ENCODE results near the gene KLHL22. TPM values are rescaled to one million over a fixed set of nuclear protein-coding genes. Genes with fewer than 3 reads are reported as not detected.
A peak's percentile ranks its signal among the peaks of the same experiment; 100 is the strongest.

Gene KLHL22
- total RNA-seq, 1 donor from 2014 or later = 14.3 TPM

DNA sequence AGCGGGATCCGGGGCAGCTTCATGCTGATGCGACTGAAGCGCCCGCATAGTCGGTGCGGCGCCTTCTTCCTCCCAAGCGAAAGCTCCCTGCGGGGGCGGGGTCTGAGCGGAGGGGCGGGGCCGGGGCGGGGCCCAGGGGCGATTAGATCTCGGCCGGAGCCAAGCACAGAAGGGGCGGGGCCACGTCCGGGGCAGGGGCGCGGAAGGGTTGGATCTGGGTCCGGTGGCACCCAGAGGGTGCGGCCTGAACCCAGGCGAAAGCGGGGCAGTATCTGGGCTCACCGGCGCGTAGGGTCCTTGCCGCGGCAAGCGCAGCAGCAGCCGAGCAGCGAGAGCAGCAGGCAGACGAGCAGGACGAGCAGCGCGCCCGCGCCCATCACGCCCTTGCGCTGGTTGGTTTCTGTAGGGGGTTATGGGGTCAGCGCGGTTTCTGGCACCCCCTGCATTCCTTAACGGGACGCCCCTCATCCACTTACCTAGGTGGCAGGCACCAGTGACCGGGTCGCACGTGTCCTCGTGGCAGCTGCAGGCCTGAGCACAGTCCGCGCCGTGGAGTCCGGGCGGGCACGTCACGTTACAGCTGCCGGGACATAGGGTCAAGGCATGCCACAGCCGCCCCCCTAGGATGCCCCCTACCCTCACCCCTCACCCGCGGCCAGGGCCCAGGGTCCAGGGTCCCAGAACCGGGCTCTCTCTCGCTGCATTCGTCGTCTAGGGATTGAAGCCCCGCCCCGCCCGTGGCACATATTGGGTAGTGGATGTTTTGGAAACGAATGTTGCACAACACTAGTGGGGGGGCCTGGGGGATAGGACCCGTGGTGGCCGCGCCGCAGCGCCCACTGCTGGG, 66.1 kb downstream of the KLHL22 start:
- peak overlapping the region; percentile 64 for H3K4me2 ChIP-seq
- H3K4me3 ChIP-seq = peak overlapping the region; percentile 11
- H3K9ac ChIP-seq = no peak overlapping the region
- H3K79me2 ChIP-seq (ENCODE audit: low read depth) = no peaks in the 10 kb centered on the region
- no peaks in the 10 kb centered on the region for H3K9me3 ChIP-seq (ENCODE audit: low read depth)
- H4K20me1 ChIP-seq (ENCODE audit: low read depth) = peaks cover 63% of the 10 kb centered on the region
- Mint-ChIP-seq H3K9me3 (peaks cover 2% of the 10 kb centered on the region), H3K4me1 (peaks cover 11% of the 10 kb centered on the region), H3K27ac (no peak overlapping the region), H3K4me3 (peak overlapping the region; percentile 62), H3K27me3 (ENCODE audit: insufficient read depth, low read depth) (peaks cover 42% of the 10 kb centered on the region), H3K36me3 (peaks cover 8% of the 10 kb centered on the region)
- no peak for TF ChIP-seq EZH2phosphoT487 (IDR thresholded peaks at IDR 0.05)
- no peak for TF ChIP-seq EZH2 (IDR thresholded peaks at IDR 0.05)
- TF ChIP-seq, protein P1, sequence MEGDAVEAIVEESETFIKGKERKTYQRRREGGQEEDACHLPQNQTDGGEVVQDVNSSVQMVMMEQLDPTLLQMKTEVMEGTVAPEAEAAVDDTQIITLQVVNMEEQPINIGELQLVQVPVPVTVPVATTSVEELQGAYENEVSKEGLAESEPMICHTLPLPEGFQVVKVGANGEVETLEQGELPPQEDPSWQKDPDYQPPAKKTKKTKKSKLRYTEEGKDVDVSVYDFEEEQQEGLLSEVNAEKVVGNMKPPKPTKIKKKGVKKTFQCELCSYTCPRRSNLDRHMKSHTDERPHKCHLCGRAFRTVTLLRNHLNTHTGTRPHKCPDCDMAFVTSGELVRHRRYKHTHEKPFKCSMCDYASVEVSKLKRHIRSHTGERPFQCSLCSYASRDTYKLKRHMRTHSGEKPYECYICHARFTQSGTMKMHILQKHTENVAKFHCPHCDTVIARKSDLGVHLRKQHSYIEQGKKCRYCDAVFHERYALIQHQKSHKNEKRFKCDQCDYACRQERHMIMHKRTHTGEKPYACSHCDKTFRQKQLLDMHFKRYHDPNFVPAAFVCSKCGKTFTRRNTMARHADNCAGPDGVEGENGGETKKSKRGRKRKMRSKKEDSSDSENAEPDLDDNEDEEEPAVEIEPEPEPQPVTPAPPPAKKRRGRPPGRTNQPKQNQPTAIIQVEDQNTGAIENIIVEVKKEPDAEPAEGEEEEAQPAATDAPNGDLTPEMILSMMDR (IDR thresholded peaks at IDR 0.05) = no peak
- peaks cover 10% of the 10 kb centered on the region for H3F3A ChIP-seq (ENCODE audit: low read depth)
- H3K4me1 ChIP-seq = no peaks in the 10 kb centered on the region
- peak; percentile 87 for DNase-seq (ENCODE audit: low spot score)
- H3K27ac ChIP-seq = no peak overlapping the region
- H3K36me3 ChIP-seq = no peaks in the 10 kb centered on the region
- no peak overlapping the region for H2AFZ ChIP-seq (replicated peaks)
- H3K27me3 ChIP-seq = peaks cover 76% of the 10 kb centered on the region

DNA sequence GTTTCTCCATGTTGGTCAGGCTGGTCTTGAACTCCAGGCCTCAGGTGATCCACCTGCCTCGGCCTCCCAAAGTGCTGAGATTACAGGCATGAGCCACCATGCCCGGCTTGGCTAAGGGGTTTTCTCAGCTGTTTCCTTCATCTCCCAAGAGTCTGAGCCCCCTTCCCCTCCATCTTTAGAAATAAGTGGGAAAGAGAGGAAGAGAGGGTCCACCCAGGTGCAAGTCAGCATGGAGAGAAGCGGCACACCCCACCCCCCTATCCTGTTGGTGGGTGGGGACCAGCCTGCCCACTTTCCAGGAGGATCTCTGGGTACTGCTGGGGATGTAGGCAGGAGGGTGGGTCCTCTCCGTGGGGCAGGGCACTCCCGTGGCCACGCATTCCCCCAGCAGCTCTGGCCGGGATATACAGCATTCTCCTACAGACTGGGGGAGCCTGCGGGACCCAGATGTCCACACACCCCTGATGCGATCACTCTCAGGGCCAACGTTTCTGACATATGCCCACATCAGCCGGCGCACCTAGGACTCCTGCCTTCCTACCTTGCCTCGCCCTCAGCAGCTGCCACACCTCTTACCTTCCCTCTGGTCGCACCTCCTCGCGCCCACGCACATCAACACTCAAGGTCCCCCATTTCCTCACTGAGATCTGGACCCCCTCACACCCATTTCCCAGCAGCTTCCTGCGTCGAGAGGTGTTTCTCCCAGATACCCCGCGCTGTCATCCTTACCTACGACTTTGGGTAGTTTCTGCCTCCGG, 66.9 kb downstream of the KLHL22 start:
- no peak overlapping the region for H3K27ac ChIP-seq
- peaks cover 68% of the 10 kb centered on the region for H3K27me3 ChIP-seq
- Mint-ChIP-seq H3K9me3 (peaks cover 2% of the 10 kb centered on the region), H3K27me3 (ENCODE audit: insufficient read depth, low read depth) (peaks cover 38% of the 10 kb centered on the region), H3K27ac (no peak overlapping the region), H3K4me1 (peaks cover 15% of the 10 kb centered on the region), H3K4me3 (peak overlapping the region; percentile 53), H3K36me3 (peaks cover 8% of the 10 kb centered on the region)
- no peak overlapping the region for H3K9ac ChIP-seq
- DNase-seq (ENCODE audit: low spot score) = no peak
- no peak overlapping the region for H2AFZ ChIP-seq (replicated peaks)
- H4K20me1 ChIP-seq (ENCODE audit: low read depth) = peaks cover 55% of the 10 kb centered on the region
- H3K4me2 ChIP-seq = peak overlapping the region; percentile 64
- H3K9me3 ChIP-seq (ENCODE audit: low read depth) = no peaks in the 10 kb centered on the region
- H3F3A ChIP-seq (ENCODE audit: low read depth) = peaks cover 10% of the 10 kb centered on the region
- H3K4me3 ChIP-seq = peak overlapping the region; percentile 11
- H3K79me2 ChIP-seq (ENCODE audit: low read depth) = no peaks in the 10 kb centered on the region
- TF ChIP-seq EZH2 (IDR thresholded peaks at IDR 0.05) (peak; percentile 41), EZH2phosphoT487 (IDR thresholded peaks at IDR 0.05) (no peak)
- no peaks in the 10 kb centered on the region for H3K36me3 ChIP-seq
- no peaks in the 10 kb centered on the region for H3K4me1 ChIP-seq

DNA sequence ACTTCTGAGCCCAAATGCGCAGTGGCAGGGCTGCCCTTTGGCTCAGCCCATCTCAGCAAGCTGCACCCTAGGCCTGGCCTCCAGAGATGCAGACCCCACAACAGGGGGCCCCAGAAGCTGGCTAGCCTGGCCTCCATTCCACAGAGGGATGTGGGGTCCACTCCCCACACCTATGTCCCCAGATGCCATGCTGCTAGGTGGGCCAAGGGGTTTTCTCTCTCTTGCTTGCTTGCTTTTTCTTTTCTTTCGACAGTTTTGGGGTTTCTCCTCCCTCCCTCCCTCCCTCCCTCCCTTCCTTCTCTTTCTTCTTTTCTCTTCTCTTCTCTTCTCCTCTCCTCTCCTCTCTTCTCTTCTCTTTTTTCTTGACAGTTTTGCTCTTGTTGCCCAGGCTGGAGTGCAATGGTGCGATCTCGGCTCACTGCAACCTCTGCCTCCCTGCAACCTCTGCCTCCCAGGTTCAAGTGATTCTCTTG, 67.6 kb downstream of the KLHL22 start:
- H3K9me3 ChIP-seq (ENCODE audit: low read depth) = no peaks in the 10 kb centered on the region
- Mint-ChIP-seq H3K27ac (no peak overlapping the region), H3K9me3 (peaks cover 2% of the 10 kb centered on the region), H3K27me3 (ENCODE audit: insufficient read depth, low read depth) (peaks cover 38% of the 10 kb centered on the region), H3K4me1 (peaks cover 18% of the 10 kb centered on the region), H3K4me3 (no peak overlapping the region), H3K36me3 (peaks cover 8% of the 10 kb centered on the region)
- H3K4me2 ChIP-seq = no peak overlapping the region
- no peak overlapping the region for H2AFZ ChIP-seq (replicated peaks)
- H3K27ac ChIP-seq = no peak overlapping the region
- H3K36me3 ChIP-seq = no peaks in the 10 kb centered on the region
- H3K27me3 ChIP-seq = peaks cover 61% of the 10 kb centered on the region
- H3K79me2 ChIP-seq (ENCODE audit: low read depth) = no peaks in the 10 kb centered on the region
- H4K20me1 ChIP-seq (ENCODE audit: low read depth) = peaks cover 48% of the 10 kb centered on the region
- no peak overlapping the region for H3K9ac ChIP-seq
- no peak for DNase-seq (ENCODE audit: low spot score)
- no peak overlapping the region for H3K4me3 ChIP-seq
- peaks cover 9% of the 10 kb centered on the region for H3F3A ChIP-seq (ENCODE audit: low read depth)
- no peak for TF ChIP-seq EZH2phosphoT487 (IDR thresholded peaks at IDR 0.05)
- no peak for TF ChIP-seq EZH2 (IDR thresholded peaks at IDR 0.05)
- TF ChIP-seq, protein P1 (IDR thresholded peaks at IDR 0.05) = no peak
- H3K4me1 ChIP-seq = no peaks in the 10 kb centered on the region
